Activated CD4-positive, alpha-beta T cell treated with anti-CD3 and anti-CD28 coated beads for 1 hour (primary cell): ENCODE data around the gene ZNRF3.
"Not testable (repeated sequence)": the region's sequence is repeated elsewhere in the genome, so short reads cannot be mapped to it uniquely, and the experiment has no call there.

Experiments used
- DNase-seq: peaks from one replicate; pipeline ENCODE4 v3.0.0-alpha.2; 2020

The ZNRF3 gene

GRCh38 chr22:29016067-29016938, 132.9 kb downstream of the ZNRF3 start:
- DNase-seq = no peak

- no peak for DNase-seq
These were observed 135.2 kb downstream of the ZNRF3 start for GRCh38 chr22:29018293-29019189.

DNA sequence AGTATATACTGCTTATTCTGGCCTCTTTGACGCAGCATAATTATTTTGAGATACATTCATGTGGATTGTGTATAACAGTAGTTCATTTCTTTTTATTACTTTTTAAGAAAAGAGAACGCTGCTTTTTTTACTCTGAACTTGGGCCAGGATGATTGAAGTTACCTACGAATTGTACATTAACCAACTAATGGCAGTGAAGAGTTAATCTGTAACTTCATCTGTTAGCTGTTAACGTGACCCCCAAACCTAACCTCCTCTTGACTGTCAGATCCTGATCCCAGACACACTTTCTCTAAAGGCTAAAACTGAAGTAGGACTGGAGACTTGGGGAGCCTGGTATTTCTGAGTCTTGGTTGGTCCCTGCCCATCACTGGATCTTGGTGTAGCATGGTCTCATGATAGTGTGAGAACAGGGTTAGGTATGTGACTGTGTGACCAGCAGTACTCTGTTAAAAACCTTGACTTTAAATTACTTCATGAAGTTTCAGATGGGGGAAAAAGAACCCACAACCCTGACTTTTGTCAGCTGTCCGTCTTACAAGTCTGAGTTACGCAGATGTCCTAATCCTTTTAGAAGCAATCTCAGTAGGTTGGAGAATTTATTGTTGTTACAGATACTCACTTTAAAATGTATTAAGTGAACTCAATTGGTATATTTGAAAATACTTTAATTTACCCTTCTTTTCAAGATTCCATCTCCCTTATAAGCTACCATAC, 138.9 kb downstream of the ZNRF3 start:
- no peak for DNase-seq

GRCh38 chr22:29023172-29023796, 139.9 kb downstream of the ZNRF3 start:
- no peak for DNase-seq

DNA sequence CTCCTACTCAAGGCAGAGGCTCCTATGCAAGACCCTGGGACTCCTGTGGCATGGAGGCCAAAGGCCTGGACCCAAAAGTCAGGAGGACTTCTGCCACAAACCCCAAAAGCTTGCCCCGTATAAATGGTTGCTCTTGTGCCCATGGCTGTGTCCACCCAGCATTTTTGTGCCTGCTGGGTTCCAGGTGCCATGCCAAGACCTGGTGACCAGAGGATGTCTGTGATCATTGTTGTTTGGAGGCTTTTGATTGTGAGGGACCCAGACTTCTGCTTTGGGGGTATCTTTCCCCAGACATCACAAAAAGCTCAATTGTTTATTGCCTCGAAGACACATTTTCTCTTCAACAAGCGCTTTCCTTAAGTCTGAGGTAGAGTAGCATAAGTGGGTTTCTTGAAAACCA, 143.2 kb downstream of the ZNRF3 start:
- DNase-seq = no peak

DNA sequence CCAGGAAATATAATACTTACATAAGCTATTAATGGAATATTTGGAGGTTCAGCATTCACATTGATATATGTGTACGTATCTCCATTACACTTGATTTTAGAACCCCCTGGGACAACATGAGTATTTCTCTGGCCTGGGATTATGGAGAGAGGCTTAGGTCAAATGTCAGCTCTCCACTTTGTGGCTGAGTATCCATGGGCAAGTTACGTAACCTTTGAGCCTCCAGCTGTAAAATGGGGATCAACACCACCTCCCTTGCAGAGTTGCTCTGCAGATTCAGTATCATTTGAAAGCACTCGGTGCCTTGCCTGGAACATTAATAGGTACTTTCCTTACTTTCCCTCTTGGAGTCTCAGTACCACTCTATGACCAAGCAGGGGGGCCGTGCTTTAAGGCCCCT, 145.1 kb downstream of the ZNRF3 start:
- no peak for DNase-seq

- DNase-seq = no peak
These were observed 146.0 kb downstream of the ZNRF3 start for GRCh38 chr22:29029202-29030000.

- no peak for DNase-seq
These were observed 146.7 kb downstream of the ZNRF3 start for GRCh38 chr22:29030016-29030617.

DNA sequence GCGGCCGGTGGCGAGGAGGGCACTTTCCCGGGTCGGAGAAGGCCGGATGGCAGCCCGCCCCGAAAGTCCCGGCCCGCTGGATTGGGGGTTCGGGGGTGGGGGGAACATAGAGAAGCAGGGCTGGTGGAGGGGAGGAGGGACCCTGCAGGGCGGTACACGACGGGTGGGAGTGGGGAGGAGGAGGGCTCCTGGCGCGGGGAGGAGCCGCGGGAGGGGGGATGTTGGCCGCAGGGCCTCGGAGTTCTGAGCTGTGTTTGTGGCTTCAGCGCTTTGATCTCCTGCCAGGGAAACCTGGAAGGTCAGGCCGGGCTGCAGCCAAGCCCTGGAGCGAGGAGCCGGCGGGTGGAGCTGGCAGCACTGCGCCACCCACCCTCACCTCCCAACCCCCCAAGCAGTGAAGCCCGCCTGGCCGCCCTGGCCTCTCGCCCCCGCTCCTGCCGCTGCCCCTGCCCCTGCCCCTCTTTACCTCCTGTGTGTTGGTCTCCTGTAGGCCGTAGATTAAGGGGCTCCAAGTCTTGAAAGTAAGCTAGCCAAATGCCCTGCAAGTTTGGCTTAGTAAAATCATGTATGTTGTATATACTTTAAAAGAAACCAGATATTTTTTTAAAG, 147.3 kb downstream of the ZNRF3 start:
- no peak for DNase-seq

- no peak for DNase-seq
These were observed 148.0 kb downstream of the ZNRF3 start for GRCh38 chr22:29031227-29032011.

GRCh38 chr22:29032014-29032475, 148.7 kb downstream of the ZNRF3 start:
- DNase-seq = no peak

GRCh38 chr22:29032584-29032983, 149.2 kb downstream of the ZNRF3 start:
- no peak for DNase-seq

GRCh38 chr22:29037340-29037932, 154.1 kb downstream of the ZNRF3 start:
- DNase-seq = no peak

- no peak for DNase-seq
These were observed 155.8 kb downstream of the ZNRF3 start for GRCh38 chr22:29039148-29039547.

DNA sequence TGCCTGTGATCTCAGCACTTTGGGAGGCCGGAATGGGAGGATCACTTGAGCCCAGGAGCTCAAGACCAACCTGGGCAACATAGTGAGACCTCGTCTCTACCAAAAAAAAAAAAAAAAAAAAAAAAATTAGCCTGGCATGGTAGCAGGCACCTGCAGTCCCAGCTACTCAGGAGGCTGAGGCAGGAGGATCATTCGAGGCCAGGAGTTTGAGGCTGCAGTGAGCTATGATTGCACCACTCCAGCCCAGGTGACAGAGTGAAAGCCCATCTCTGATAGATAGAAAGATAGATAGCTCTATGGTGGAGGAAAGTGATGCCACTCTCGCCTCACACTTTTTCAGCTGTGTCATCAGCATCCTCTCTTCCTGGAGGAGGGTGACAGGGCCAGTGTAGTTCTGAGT, 156.3 kb downstream of the ZNRF3 start:
- not testable (repeated sequence) for DNase-seq

GRCh38 chr22:29040385-29041275, 157.3 kb downstream of the ZNRF3 start:
- DNase-seq = peak; percentile 40

DNA sequence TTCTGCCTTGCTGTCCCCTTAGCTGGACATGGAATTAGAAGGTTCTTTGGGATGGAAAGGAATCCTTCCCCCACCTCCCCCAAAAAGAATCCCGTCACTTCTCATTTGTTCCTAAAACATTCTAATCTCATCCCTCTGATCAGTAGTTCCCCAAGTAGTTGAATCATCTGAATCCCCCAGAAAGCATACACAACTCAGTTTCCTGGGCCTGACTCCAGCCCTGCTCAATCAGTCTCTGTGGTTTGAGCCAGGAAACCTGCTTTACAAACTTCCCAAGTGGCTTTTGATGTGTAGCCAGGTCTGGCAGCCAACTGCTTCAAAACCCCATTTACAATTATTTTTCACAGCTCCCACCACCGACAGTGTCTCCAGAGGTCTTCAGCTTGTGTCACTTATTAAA, 158.0 kb downstream of the ZNRF3 start:
- no peak for DNase-seq

DNA sequence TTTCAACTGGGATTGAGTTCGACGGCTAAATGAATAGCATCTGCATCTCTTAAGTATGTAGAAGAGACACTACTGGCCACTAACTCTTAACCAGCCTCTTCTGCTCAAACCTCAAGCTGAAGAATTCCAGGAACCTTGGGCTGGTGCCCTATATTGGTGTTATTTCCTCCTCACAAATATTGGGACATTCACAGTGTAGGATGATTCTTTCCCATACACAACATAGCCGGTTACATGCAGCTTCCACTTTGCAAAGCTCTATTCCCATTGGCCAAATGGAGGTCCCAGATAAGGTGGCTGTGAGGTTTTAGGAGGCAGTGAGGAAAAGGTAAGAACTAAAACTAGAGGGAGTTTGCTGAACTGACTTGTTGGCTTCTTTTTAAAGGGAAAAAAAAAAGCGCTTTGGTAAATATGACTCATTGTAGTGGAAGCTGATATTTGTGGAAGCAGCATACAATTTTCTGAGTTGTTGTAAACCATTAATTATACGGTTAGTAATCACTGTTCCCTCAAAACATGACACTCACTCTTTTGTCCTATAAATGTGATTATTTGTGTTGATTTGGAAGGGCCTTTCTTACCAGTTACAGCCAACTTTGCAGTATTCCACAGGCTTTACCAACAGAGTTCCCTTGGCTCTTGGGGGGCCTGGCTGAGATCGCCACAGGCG, 160.7 kb downstream of the ZNRF3 start:
- no peak for DNase-seq
